ENCODE data around the gene NDUFA5.

Gene NDUFA5

DNA sequence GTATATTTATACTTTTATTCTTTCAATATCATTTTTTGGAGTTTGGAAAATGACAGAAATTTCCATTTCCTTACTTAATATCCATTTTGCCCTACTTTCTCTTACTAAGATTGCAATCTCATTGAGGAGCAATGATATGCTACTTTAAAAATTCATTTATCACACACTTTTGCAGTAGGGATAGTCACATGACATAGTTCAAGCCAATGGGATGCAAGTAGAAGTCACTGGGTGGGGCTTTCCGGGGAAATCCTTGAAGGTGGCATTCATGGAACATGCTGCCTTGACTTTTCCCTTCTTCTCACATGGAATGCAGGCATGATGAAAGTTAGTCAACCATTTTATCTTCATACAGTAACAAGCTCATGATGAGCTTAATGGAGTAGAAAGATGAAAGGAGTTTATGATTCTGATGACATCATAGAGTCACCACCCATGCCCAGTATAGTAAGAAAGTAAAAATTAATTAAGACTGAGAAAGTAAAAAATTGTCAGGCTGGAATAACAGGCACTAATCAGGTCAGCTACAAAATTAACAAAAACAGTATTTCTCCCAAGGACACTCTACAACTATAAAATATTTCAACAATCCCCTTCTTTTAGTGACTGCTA, 56.6 kb downstream of the NDUFA5 start:
- DNase-seq: no peak

DNA sequence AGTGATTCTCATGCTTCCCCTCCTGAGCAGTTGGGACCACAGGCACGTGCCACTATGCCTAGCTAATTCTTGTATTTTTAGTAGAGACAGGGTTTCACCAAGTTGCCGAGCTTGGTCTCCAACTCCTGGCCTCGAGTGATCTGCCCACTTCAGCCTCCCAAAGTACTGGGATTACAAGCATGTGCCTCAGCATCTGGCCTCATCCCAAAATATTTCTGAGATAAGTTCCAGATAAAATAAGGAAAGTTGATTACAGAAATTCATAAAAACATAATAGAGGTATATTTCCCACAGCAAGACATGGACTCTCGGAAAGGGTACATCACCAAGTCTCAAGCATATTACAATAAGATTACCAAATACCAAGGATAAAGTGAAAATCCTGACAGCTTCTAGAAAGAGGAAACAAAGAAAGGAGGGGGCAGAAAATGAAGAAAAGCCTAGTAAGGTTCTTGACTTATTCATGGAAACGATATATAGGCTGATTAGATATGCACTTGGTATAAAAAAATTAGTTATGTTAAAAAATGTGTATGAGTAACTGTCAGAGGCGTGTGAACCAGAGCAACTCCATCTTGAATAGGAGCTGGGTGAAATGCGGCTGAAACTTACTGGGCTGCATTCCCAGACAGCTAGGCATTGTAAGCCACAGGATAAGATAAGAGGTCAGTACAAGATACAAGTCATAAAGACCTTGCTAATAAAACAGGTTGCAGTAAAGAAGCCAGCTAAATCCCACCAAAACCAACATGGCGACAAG, 58.2 kb downstream of the NDUFA5 start:
- no peak for DNase-seq

DNA sequence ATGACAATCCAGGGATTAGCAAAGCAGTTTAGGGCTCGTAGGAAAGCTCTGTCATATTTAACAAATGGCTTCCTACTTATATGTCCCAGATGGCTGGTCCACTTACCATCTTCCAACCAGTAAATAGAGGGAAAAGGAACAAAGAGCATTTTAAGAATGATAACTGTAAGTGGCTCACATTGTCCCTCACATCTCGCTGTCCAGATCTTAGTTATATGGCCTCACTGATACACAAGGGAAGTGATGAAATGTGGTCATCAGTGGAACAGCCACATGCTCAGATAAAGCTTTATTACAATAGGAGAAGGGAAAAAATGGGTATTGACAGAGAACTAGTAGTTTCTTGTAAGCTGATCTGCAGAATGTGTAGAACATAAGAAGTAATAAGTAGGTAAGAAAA, 59.0 kb downstream of the NDUFA5 start:
- DNase-seq: no peak

DNA sequence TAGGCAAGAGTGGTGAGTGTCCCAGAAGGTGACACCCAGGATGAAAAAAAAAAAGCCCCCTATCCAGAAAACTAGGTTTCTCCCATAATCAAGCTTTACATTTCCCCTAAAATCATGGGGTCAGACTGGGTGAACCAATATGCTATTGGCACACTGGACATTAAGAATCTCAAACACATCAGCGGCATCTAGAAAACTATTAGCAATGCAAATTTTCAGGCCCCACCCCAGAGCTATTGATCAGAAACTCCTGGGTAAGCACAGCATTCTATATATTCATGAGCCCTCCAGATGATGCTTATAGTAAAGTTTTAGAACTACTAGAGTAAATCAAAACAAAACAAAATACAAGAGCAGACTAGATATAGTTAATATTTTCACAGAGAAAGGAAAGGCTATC, 59.6 kb downstream of the NDUFA5 start:
- no peak for DNase-seq

DNA sequence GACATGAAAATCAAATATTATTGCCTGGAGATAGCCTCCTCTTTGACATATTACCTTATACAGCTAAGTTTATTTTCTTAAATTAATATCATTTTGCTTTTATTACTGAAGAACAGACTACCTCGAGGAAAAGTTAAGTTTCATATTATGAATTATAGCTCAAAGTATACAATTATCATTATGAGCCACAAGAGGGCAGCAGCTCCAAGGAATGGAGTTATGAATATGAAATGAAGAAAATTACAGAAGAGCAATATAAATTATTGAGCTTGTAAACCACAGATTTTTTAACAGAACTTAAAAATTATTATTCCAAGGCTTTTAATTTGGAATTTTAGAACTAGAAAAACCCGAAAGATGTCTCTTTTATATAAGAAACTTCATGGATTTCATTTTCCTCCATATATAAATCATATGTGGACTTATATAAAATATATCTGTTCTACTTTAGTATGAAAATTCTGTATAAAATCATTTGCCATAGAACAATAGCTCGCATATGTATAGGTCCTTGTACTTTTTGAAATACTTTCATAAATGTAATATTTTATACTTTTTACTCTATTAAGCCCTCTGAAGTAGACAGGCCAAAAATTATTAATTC, 63.3 kb downstream of the NDUFA5 start:
- no peak for DNase-seq

GRCh38 chr7:123492485-123492884, 65.1 kb downstream of the NDUFA5 start:
- DNase-seq: no peak

Data from right forelimb (tissue), 1 donor.